SK-N-MC (cell line): ENCODE data around the gene CD48.
A peak's percentile ranks its signal among the peaks of the same experiment; 100 is the strongest.

Experiments
- DNase-seq: peaks from one replicate; pipeline ENCODE4 v3.0.0-alpha.2; 2011; ENCODE audit warnings: low read depth, low spot score
- H3K27ac ChIP-seq: fragments of 200-600 bp; sonication (generic); 2 replicates; pipeline ENCODE4 v1.5.1; 2016; ENCODE audit warnings: mixed run types
- H3K36me3 ChIP-seq: fragments of 200-600 bp; sonication (generic); 2 replicates; pipeline ENCODE4 v1.6.1; 2017; ENCODE audit warnings: antibody characterized with exemption, low read length, mixed read lengths; ENCODE audit not compliant: insufficient read depth
- H3K4me3 ChIP-seq: fragments of 200-600 bp; sonication (generic); 2 replicates; pipeline ENCODE4 v1.5.1; 2016
- H3K9ac ChIP-seq: fragments of 200-600 bp; sonication (generic); 2 replicates; pipeline ENCODE4 v1.8.0; 2017; ENCODE audit warnings: mixed run types, mixed read lengths; ENCODE audit not compliant: insufficient read length
- H3K9me3 ChIP-seq: fragments of 200-600 bp; sonication (generic); 2 replicates; pipeline ENCODE4 v1.6.1; 2017; ENCODE audit warnings: low read depth, mild to moderate bottlenecking, antibody characterized with exemption, low read length, moderate library complexity, mixed read lengths
- EZH2 ChIP-seq: fragments of 200-600 bp; sonication (generic); IDR thresholded peaks from one replicate; pipeline ENCODE4 v1.6.1; 2017; ENCODE audit warnings: antibody characterized with exemption
- FOXP2 ChIP-seq: optimal IDR thresholded peaks from 2 replicates; pipeline ENCODE3; 2011; ENCODE audit warnings: mild to moderate bottlenecking, moderate library complexity; ENCODE audit not compliant: insufficient read depth; ENCODE audit errors: extremely low read length, control extremely low read depth
- POLR2AphosphoS5 ChIP-seq: IDR thresholded peaks from 2 replicates; pipeline ENCODE4 v1.6.1; 2012; ENCODE audit warnings: mild to moderate bottlenecking, low read depth, low read length, borderline replicate concordance

Gene CD48

GRCh38 chr1:160636076-160636475, 75.5 kb downstream of the CD48 start:
- Histone ChIP-seq H3K9me3 (no peaks in the 10 kb centered on the region), H3K36me3 (no peaks in the 10 kb centered on the region), H3K27ac (no peak overlapping the region), H3K9ac (no peak overlapping the region), H3K4me3 (no peak overlapping the region)
- TF ChIP-seq FOXP2: no peak
- TF ChIP-seq EZH2: no peak
- TF ChIP-seq POLR2AphosphoS5: no peak
- no peak for DNase-seq

- Histone ChIP-seq H3K36me3 (no peaks in the 10 kb centered on the region), H3K9ac (no peak overlapping the region), H3K4me3 (no peak overlapping the region), H3K9me3 (no peaks in the 10 kb centered on the region), H3K27ac (no peak overlapping the region)
- DNase-seq: no peak
- no peak for TF ChIP-seq FOXP2
- no peak for TF ChIP-seq EZH2
- TF ChIP-seq POLR2AphosphoS5: no peak
These were observed 76.8 kb downstream of the CD48 start for GRCh38 chr1:160634543-160635491.

- Histone ChIP-seq H3K9ac (no peak overlapping the region), H3K4me3 (no peak overlapping the region), H3K36me3 (no peaks in the 10 kb centered on the region), H3K9me3 (no peaks in the 10 kb centered on the region), H3K27ac (no peak overlapping the region)
- TF ChIP-seq EZH2 (no peak), FOXP2 (no peak), POLR2AphosphoS5 (no peak)
- DNase-seq: no peak
These were observed 78.2 kb downstream of the CD48 start for GRCh38 chr1:160633330-160633903.

- H3K4me3 ChIP-seq: no peak overlapping the region
- no peak overlapping the region for H3K27ac ChIP-seq
- no peak overlapping the region for H3K9ac ChIP-seq
These were observed 79.5 kb downstream of the CD48 start for GRCh38 chr1:160631983-160632625.

GRCh38 chr1:160630523-160631451, 80.8 kb downstream of the CD48 start:
- TF ChIP-seq EZH2 (no peak), FOXP2 (no peak), POLR2AphosphoS5 (no peak)
- Histone ChIP-seq H3K9me3 (no peaks in the 10 kb centered on the region), H3K27ac (no peak overlapping the region), H3K4me3 (no peak overlapping the region), H3K36me3 (no peaks in the 10 kb centered on the region), H3K9ac (peak overlapping the region; percentile 14)
- no peak for DNase-seq

More at GRCh38 chr1:160631983-160632625, 79.5 kb downstream of the CD48 start:
- Histone ChIP-seq H3K9me3 (no peaks in the 10 kb centered on the region), H3K36me3 (no peaks in the 10 kb centered on the region)
- DNase-seq: no peak
- no peak for TF ChIP-seq POLR2AphosphoS5
- TF ChIP-seq EZH2: no peak
- TF ChIP-seq FOXP2: no peak

- Histone ChIP-seq H3K9me3 (no peaks in the 10 kb centered on the region), H3K4me3 (no peak overlapping the region), H3K9ac (no peak overlapping the region), H3K36me3 (no peaks in the 10 kb centered on the region), H3K27ac (no peak overlapping the region)
- no peak for DNase-seq
- TF ChIP-seq EZH2 (no peak), FOXP2 (no peak), POLR2AphosphoS5 (no peak)
These were observed 82.1 kb downstream of the CD48 start for GRCh38 chr1:160629286-160630210.

GRCh38 chr1:160628799-160629263, 82.8 kb downstream of the CD48 start:
- H3K9ac ChIP-seq: no peak overlapping the region
- H3K9me3 ChIP-seq: no peaks in the 10 kb centered on the region
- TF ChIP-seq POLR2AphosphoS5: no peak
- TF ChIP-seq FOXP2: no peak
- no peak for TF ChIP-seq EZH2
- H3K27ac ChIP-seq: no peak overlapping the region
- no peak overlapping the region for H3K4me3 ChIP-seq
- DNase-seq: no peak
- H3K36me3 ChIP-seq: no peaks in the 10 kb centered on the region
